ENCODE data around the gene SERPINB1.

The SERPINB1 gene

GRCh38 chr6:2844008-2844407, 2.3 kb upstream of the SERPINB1 start:
- no peak for DNase-seq

- no peak for DNase-seq
These were observed 1.6 kb upstream of the SERPINB1 start for GRCh38 chr6:2843138-2843740.

- no peak for DNase-seq
These were observed 483 bp upstream of the SERPINB1 start for GRCh38 chr6:2842139-2842552.

- DNase-seq: peak in 1 of 2 experiments; percentile 33
These were observed 958 bp downstream of the SERPINB1 start for GRCh38 chr6:2840749-2841061.

GRCh38 chr6:2839982-2840748, 1.5 kb downstream of the SERPINB1 start:
- DNase-seq: peak; percentile 44 to 76

- peak; percentile 76 for DNase-seq
These were observed 2.3 kb downstream of the SERPINB1 start for GRCh38 chr6:2839195-2839981.

GRCh38 chr6:2838251-2838650, 3.4 kb downstream of the SERPINB1 start:
- DNase-seq: no peak

- no peak for DNase-seq
These were observed 7.4 kb downstream of the SERPINB1 start for GRCh38 chr6:2834262-2834661.

GRCh38 chr6:2831392-2831791, 10.3 kb downstream of the SERPINB1 start:
- no peak for DNase-seq

- no peak for DNase-seq
These were observed 11.5 kb downstream of the SERPINB1 start for GRCh38 chr6:2830183-2830582.

GRCh38 chr6:2829253-2829652, 12.4 kb downstream of the SERPINB1 start:
- no peak for DNase-seq

- DNase-seq: no peak
These were observed 13.0 kb downstream of the SERPINB1 start for GRCh38 chr6:2828629-2829028.

- DNase-seq: no peak
These were observed 14.5 kb downstream of the SERPINB1 start for GRCh38 chr6:2827142-2827541.

GRCh38 chr6:2826131-2826530, 15.5 kb downstream of the SERPINB1 start:
- DNase-seq: no peak

- DNase-seq: no peak
These were observed 18.4 kb downstream of the SERPINB1 start for GRCh38 chr6:2823104-2823850.

GRCh38 chr6:2821554-2821953, 20.1 kb downstream of the SERPINB1 start:
- DNase-seq: no peak

GRCh38 chr6:2820415-2820814, 21.2 kb downstream of the SERPINB1 start:
- no peak for DNase-seq

GRCh38 chr6:2819978-2820377, 21.7 kb downstream of the SERPINB1 start:
- no peak for DNase-seq

GRCh38 chr6:2819115-2819514, 22.5 kb downstream of the SERPINB1 start:
- no peak for DNase-seq

- DNase-seq: no peak
These were observed 23.1 kb downstream of the SERPINB1 start for GRCh38 chr6:2818593-2818992.

- DNase-seq: no peak
These were observed 23.7 kb downstream of the SERPINB1 start for GRCh38 chr6:2817903-2818443.

GRCh38 chr6:2816158-2816557, 25.5 kb downstream of the SERPINB1 start:
- DNase-seq: no peak

- no peak for DNase-seq
These were observed 29.0 kb downstream of the SERPINB1 start for GRCh38 chr6:2812695-2813094.

All from NCI-H526 (cell line).